D721Med (cell line): ENCODE results near the gene PSMD3.

Experiments
- DNase-seq: peaks from one replicate; pipeline ENCODE4 v3.0.0; 2011; ENCODE audit warnings: low spot score; ENCODE audit not compliant: insufficient read length
- FAIRE-seq: peaks from 2 replicates; lab custom pipeline; 2011; peaks lifted over from hg19 to GRCh38; lab: Jason Lieb, UNC
- TF ChIP-seq, protein P1 (sequence below): IDR thresholded peaks from 2 replicates; pipeline ENCODE4 v1.5.1; 2012; ENCODE audit warnings: mild to moderate bottlenecking, control low read depth; ENCODE audit not compliant: insufficient read depth; ENCODE audit errors: missing control alignments

The PSMD3 gene

GRCh38 chr17:39960524-39961041, 20.0 kb upstream of the PSMD3 start:
- DNase-seq = no peak
- no peak for FAIRE-seq
- TF ChIP-seq, protein P1, sequence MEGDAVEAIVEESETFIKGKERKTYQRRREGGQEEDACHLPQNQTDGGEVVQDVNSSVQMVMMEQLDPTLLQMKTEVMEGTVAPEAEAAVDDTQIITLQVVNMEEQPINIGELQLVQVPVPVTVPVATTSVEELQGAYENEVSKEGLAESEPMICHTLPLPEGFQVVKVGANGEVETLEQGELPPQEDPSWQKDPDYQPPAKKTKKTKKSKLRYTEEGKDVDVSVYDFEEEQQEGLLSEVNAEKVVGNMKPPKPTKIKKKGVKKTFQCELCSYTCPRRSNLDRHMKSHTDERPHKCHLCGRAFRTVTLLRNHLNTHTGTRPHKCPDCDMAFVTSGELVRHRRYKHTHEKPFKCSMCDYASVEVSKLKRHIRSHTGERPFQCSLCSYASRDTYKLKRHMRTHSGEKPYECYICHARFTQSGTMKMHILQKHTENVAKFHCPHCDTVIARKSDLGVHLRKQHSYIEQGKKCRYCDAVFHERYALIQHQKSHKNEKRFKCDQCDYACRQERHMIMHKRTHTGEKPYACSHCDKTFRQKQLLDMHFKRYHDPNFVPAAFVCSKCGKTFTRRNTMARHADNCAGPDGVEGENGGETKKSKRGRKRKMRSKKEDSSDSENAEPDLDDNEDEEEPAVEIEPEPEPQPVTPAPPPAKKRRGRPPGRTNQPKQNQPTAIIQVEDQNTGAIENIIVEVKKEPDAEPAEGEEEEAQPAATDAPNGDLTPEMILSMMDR = no peak

DNA sequence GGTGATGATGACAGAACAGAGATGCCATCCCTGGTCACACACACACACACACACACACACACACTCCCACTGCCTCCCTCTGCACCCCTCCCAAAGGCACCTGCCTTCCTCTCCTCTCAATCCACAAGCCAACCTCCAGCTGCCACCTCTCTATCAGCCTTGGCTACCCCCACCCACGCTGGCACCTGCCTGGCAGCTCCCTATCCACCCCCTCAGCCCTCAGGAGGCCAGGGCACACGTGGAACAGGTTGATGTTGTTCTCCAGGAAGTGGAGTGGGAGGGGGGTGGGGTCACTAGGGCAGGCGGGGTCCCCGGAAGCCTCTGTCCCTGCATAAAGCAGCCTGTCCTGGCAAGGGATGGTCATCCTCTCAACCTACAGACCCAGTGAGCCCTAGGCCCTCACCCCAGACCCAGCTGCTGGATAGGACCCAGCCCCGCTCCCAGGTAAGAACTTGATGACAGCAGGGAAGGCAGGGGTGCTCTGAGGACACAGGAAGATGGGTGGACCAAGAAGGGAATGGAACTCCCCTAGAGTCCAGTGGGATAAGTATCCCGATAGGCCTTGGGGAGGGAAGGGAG, 17.9 kb upstream of the PSMD3 start, which contains the start of gene GSDMA:
Gene GSDMA, plus strand, starts transcription at position 363 of the 579 bp plus-strand sequence. CDS start 2,684 bp downstream, outside the sequence.
- DNase-seq = no peak
- TF ChIP-seq, protein P1 = no peak
- no peak for FAIRE-seq

DNA sequence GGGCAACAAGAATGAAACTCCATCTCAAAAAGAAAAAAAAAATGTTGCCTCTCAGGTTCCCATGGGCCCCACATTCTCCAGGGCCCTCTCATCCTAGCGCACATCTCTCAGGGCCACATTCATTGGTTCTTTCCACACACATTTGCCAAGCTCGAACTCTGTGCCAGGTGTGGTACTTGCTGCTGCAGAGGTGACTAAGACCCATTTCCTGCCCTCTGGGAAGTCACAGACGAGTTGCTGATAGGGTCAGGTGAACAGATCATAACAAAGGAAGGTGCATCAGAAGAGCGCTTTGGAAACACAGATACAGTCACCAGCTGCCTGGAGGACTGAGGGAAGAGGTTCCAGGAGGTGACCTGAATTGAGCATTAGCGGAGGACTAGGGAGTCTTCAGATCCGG, 16.8 kb upstream of the PSMD3 start:
- TF ChIP-seq, protein P1 = no peak
- FAIRE-seq = no peak
- no peak for DNase-seq

DNA sequence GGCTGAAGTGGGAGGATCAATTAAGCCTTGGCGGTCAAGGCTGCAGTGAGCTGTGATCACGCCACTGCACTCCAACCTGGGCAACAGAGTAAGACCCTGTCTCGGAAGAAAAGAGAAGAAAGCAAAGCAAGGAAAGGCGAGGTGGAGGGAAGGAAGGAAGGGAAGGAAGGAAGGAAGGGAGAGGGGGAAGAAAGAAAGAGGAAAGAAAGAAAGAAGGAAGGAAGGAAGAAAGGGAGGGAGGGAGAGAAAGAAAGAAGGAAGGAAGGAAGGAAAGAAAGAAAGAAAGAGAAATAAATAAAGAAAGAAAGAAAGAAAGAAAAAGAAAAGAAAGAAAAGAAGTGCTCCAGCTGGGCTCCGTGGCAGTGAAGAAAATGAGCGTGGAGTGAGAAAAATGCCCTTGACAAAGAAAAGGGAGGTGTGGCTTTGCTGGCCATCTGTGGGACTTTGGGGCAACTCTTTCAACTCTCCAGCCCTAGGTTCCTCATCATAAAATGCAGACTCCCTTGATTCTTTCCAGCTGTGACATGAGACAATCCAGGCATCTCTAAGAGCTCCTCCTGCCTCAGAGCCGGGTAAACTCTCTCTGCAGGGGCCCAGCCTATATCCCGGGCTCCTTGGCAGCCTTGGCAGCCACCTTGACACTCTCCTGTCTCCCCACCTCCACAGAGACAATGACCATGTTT, 15.4 kb upstream of the PSMD3 start:
- FAIRE-seq (no peak), DNase-seq (no peak)
- TF ChIP-seq, protein P1 = no peak

DNA sequence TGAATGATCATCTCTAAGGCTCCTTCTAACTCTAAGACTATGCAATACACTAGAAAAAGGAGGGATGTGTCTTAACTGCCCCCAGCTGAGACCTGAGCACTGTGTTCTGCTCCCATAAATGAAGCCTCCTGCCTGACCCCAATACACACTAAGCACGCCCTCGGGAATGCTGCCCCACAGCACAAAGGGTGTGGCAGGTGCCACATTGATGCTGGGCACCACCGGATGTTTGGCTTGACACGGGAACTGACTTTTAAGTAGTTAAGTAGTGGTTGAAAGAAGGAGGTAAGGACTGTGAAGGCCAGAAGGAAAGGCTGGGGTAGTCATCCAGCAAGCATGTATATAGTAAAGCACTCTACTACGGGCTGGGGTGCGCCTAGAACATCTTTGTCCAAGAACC, 13.8 kb upstream of the PSMD3 start:
- TF ChIP-seq, protein P1 = no peak
- DNase-seq (no peak), FAIRE-seq (no peak)

DNA sequence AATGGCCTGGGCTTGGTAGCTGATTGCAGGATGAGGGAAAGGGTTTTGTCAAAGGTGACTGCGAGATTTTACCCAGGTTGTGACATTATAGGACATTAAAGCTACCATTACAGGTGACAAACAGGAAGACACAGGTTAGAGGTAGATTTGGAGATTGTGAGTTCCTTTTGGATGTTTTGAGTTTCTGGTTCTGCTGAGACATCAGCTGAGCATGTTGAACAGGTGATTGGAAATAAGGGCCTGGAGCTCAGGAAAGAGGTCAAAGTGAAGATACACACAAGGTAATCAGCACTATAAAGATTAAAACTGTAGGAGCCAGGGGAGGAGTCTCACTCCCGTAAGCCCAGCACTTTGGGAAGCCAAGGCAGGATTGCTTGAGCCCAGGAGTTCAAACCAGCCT, 11.8 kb upstream of the PSMD3 start:
- TF ChIP-seq, protein P1 = no peak
- no peak for DNase-seq
- FAIRE-seq = no peak

GRCh38 chr17:39969375-39969774, 11.2 kb upstream of the PSMD3 start:
- DNase-seq (no peak), FAIRE-seq (no peak)
- TF ChIP-seq, protein P1 = no peak
